Erythroblast (primary cell): ENCODE measurements around the gene GUCY2D.

Experiments
- GATA1 ChIP-seq: IDR thresholded peaks from 2 replicates; pipeline ENCODE4 v1.6.1; 2011; ENCODE audit warnings: low read depth, mild to moderate bottlenecking, control low read depth, low read length, moderate library complexity
- POLR2A ChIP-seq: IDR thresholded peaks from 2 replicates; pipeline ENCODE4 v1.6.1; 2011; ENCODE audit warnings: mild to moderate bottlenecking, low read length

DNA sequence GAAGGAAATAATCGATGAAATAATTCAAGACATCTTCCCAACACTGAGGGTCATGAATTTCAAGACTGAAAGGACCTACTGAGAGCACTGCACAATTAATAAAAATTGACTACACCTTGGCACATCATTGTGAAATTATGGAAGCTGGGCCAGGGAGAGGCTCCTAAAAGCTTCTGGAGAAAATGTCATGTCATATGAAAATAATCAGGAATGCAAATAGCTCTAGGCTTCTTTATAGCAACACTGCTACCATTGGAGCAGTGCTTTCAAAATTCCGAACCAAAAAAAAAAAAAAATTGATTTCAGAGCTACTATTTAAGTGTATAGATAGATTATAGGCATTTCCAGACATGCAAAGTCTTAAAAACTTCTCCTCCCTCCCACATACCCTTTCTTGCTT lies 30.0 kb downstream of the GUCY2D start:
- no peak for TF ChIP-seq GATA1
- no peak for TF ChIP-seq POLR2A
